H1 (cell line): ENCODE results near the gene HP1BP3. TPM values are rescaled to one million over a fixed set of nuclear protein-coding genes. Genes with fewer than 3 reads are reported as not detected.
A peak's percentile ranks its signal among the peaks of the same experiment; 100 is the strongest.

Experiments used
- CTCF ChIA-PET: fragments of 300-600 bp; sonication (Branson Sonifier 250); formaldehyde crosslinking; loops from one replicate; lab custom pipeline; 2021; ENCODE audit not compliant: partially characterized antibody; lab: Charles Lee
- POLR2A ChIA-PET: fragments of 300-600 bp; sonication (Branson Sonifier 250); formaldehyde crosslinking; loops from one replicate; lab custom pipeline; 2021; ENCODE audit warnings: inconsistent platforms; ENCODE audit not compliant: partially characterized antibody; lab: Charles Lee
- DNase-seq, 2 experiments: peaks; one replicate each; pipeline versions ENCODE4 v3.0.0 to v3.0.0-alpha.2; 2010 to 2022; ENCODE audit warnings: low spot score in 2 of 2, low read depth in 1 of 2, mixed read lengths in 1 of 2
- FAIRE-seq: peaks from 2 replicates; lab custom pipeline; 2011; peaks lifted over from hg19 to GRCh38; lab: Jason Lieb, UNC
- H2AFZ ChIP-seq: 2 replicates; pipeline ENCODE4 v1.8.1; 2012; ENCODE audit warnings: low read length, inconsistent platforms
- H2AK5ac ChIP-seq: 2 replicates; pipeline ENCODE4 v1.6.1; 2013; ENCODE audit warnings: low read depth, low read length
- H2BK120ac ChIP-seq: replicated peaks from 2 replicates; pipeline ENCODE3; 2013; ENCODE audit warnings: low read depth, low read length, inconsistent platforms
- H2BK12ac ChIP-seq: 2 replicates; pipeline ENCODE4 v1.6.1; 2013; ENCODE audit warnings: low read depth, low read length
- H2BK15ac ChIP-seq: 2 replicates; pipeline ENCODE4 v1.6.1; 2013; ENCODE audit warnings: low read length
- H2BK20ac ChIP-seq: 2 replicates; pipeline ENCODE4 v1.6.1; 2013; ENCODE audit warnings: low read length
- H2BK5ac ChIP-seq: 2 replicates; pipeline ENCODE4 v1.6.1; 2013; ENCODE audit warnings: low read depth, low read length
- H3K14ac ChIP-seq: 2 replicates; pipeline ENCODE4 v1.6.1; 2013; ENCODE audit warnings: inconsistent platforms; ENCODE audit not compliant: insufficient read length
- H3K18ac ChIP-seq: 2 replicates; pipeline ENCODE4 v1.6.1; 2013; ENCODE audit warnings: low read length; ENCODE audit errors: extremely low read depth
- H3K23ac ChIP-seq: 2 replicates; pipeline ENCODE4 v1.6.1; 2013; ENCODE audit warnings: inconsistent platforms; ENCODE audit not compliant: insufficient read length
- H3K23me2 ChIP-seq: 2 replicates; pipeline ENCODE4 v1.6.1; 2013; ENCODE audit warnings: low read depth, low read length
- H3K27ac ChIP-seq: 2 replicates; pipeline ENCODE4 v1.6.1; 2011; ENCODE audit warnings: low read depth, low read length, inconsistent platforms
- H3K27me3 ChIP-seq, 4 experiments: replicated peaks in 1 of 4; 1 replicate in 1 of 4; 2 replicates in 3 of 4; pipeline versions ENCODE4 v1.6.1 to v1.8.1; 2011 to 2013; ENCODE audit warnings: low read length in 3 of 4, mild to moderate bottlenecking in 3 of 4, inconsistent platforms in 2 of 4, mixed read lengths in 2 of 4, moderate library complexity in 1 of 4; ENCODE audit not compliant: control insufficient read depth in 3 of 4, insufficient read depth in 3 of 4; ENCODE audit errors: extremely low read depth in 1 of 4
- H3K36me3 ChIP-seq, 4 experiments: 2 replicates each; pipeline versions ENCODE4 v1.6.1 to v1.8.1; 2011 to 2013; ENCODE audit warnings: mild to moderate bottlenecking in 4 of 4, low read length in 3 of 4, moderate library complexity in 2 of 4, control low read depth in 1 of 4, inconsistent platforms in 1 of 4; ENCODE audit not compliant: insufficient read depth in 4 of 4, control insufficient read depth in 2 of 4
- H3K4ac ChIP-seq: replicated peaks from 2 replicates; pipeline ENCODE3; 2013; ENCODE audit warnings: low read length, low read depth, mixed read lengths, inconsistent platforms; ENCODE audit not compliant: insufficient read length
- H3K4me1 ChIP-seq, 4 experiments: replicated peaks in 1 of 4; 1 replicate in 1 of 4; 2 replicates in 3 of 4; pipeline versions ENCODE4 v1.6.1 to v1.8.1; 2011 to 2013; ENCODE audit warnings: low read length in 3 of 4, inconsistent platforms in 2 of 4, mixed read lengths in 1 of 4; ENCODE audit not compliant: insufficient read depth in 4 of 4, control insufficient read depth in 3 of 4
- H3K4me2 ChIP-seq, 2 experiments: 2 replicates each; pipeline versions ENCODE4 v1.6.1 to v1.8.1; 2011 to 2013; ENCODE audit warnings: low read depth in 2 of 2, low read length in 2 of 2, control low read depth in 1 of 2, inconsistent platforms in 1 of 2, mild to moderate bottlenecking in 1 of 2; ENCODE audit not compliant: insufficient read depth in 1 of 2
- H3K4me3 ChIP-seq, 4 experiments: fragments of 200-600, 300-600 bp in 1 of 4; sonication (generic), shearing (Covaris generic), sonication (Bioruptor Twin) in 1 of 4; 2 replicates each; pipeline versions ENCODE4 v1.5.1 to v1.8.1; 2011 to 2016; ENCODE audit warnings: low read length in 4 of 4, low read depth in 3 of 4, control low read depth in 2 of 4, inconsistent platforms in 2 of 4, mild to moderate bottlenecking in 2 of 4, mixed read lengths in 1 of 4, moderate library complexity in 1 of 4; ENCODE audit not compliant: insufficient read depth in 2 of 4; ENCODE audit errors: extremely low read depth in 1 of 4
- H3K56ac ChIP-seq: replicated peaks from 2 replicates; pipeline ENCODE3; 2013; ENCODE audit warnings: low read depth, mild to moderate bottlenecking, mixed read lengths, low read length, inconsistent platforms; ENCODE audit not compliant: insufficient read length
- H3K79me1 ChIP-seq: 2 replicates; pipeline ENCODE4 v1.6.1; 2013; ENCODE audit warnings: low read depth, low read length, control low read depth
- H3K79me2 ChIP-seq, 2 experiments: 2 replicates each; pipeline versions ENCODE4 v1.6.1 to v1.8.1; 2012 to 2013; ENCODE audit warnings: low read length in 2 of 2, mild to moderate bottlenecking in 2 of 2, inconsistent platforms in 1 of 2; ENCODE audit not compliant: insufficient read depth in 2 of 2, control insufficient read depth in 1 of 2
- H3K9ac ChIP-seq, 4 experiments: replicated peaks in 1 of 4; 1 replicate in 1 of 4; 2 replicates in 3 of 4; pipeline versions ENCODE4 v1.6.1 to v1.8.1; 2011 to 2013; ENCODE audit warnings: low read depth in 3 of 4, low read length in 3 of 4, control low read depth in 2 of 4, mild to moderate bottlenecking in 2 of 4, moderate library complexity in 2 of 4, inconsistent platforms in 1 of 4; ENCODE audit errors: extremely low read depth in 1 of 4
- H3K9me3 ChIP-seq, 2 experiments: 2 replicates each; pipeline versions ENCODE4 v1.6.1 to v1.8.1; 2012 to 2013; ENCODE audit warnings: mild to moderate bottlenecking in 2 of 2, moderate library complexity in 2 of 2, control low read depth in 1 of 2, inconsistent platforms in 1 of 2, low read depth in 1 of 2, low read length in 1 of 2, mixed read lengths in 1 of 2; ENCODE audit not compliant: insufficient read depth in 2 of 2
- H4K20me1 ChIP-seq, 2 experiments: replicated peaks in 1 of 2; 2 replicates each; pipeline versions ENCODE3 to v1.8.1; 2011 to 2013; ENCODE audit warnings: inconsistent platforms in 2 of 2, low read length in 2 of 2, mild to moderate bottlenecking in 1 of 2; ENCODE audit not compliant: insufficient read depth in 2 of 2, control insufficient read depth in 1 of 2
- H4K5ac ChIP-seq: 2 replicates; pipeline ENCODE4 v1.6.1; 2013; ENCODE audit warnings: low read length, low read depth, mixed read lengths, inconsistent platforms; ENCODE audit not compliant: insufficient read length
- H4K8ac ChIP-seq: 2 replicates; pipeline ENCODE4 v1.8.0; 2013; ENCODE audit warnings: mild to moderate bottlenecking, moderate library complexity, low read length, inconsistent platforms; ENCODE audit not compliant: insufficient read depth; ENCODE audit errors: extremely low read depth
- H4K91ac ChIP-seq: replicated peaks from 2 replicates; pipeline ENCODE3; 2013; ENCODE audit warnings: low read length, mixed read lengths, inconsistent platforms; ENCODE audit not compliant: insufficient read length
- BRCA1 ChIP-seq: IDR thresholded peaks from 2 replicates; pipeline ENCODE4 v1.6.1; 2012; ENCODE audit warnings: low read depth, low read length, improper control_type of control experiment
- CHD1 ChIP-seq: IDR thresholded peaks from 2 replicates; pipeline ENCODE4 v1.6.1; 2012; ENCODE audit warnings: low read depth, low read length, improper control_type of control experiment
- CHD2 ChIP-seq: IDR thresholded peaks from 2 replicates; pipeline ENCODE4 v1.6.1; 2012; ENCODE audit warnings: low read length, improper control_type of control experiment
- CTBP2 ChIP-seq: IDR thresholded peaks from 2 replicates; pipeline ENCODE4 v1.7.0; 2011; ENCODE audit warnings: borderline replicate concordance, mild to moderate bottlenecking, moderate library complexity, mixed read lengths, low read length; ENCODE audit not compliant: insufficient read depth, insufficient read length
- GTF2F1 ChIP-seq: IDR thresholded peaks from 2 replicates; pipeline ENCODE4 v1.6.1; 2012; ENCODE audit warnings: low read depth, low read length, improper control_type of control experiment, borderline replicate concordance
- POLR2AphosphoS5 ChIP-seq: IDR thresholded peaks from 2 replicates; pipeline ENCODE4 v1.6.1; 2011; ENCODE audit warnings: low read depth, low read length
- SIN3A ChIP-seq, 2 experiments: IDR thresholded peaks in 1 of 2; conservative IDR thresholded peaks in 1 of 2; 2 replicates each; pipeline ENCODE4 v1.6.1; 2011 to 2012; ENCODE audit warnings: low read length in 2 of 2, improper control_type of control experiment in 1 of 2, low read depth in 1 of 2, mild to moderate bottlenecking in 1 of 2
- SRF ChIP-seq: IDR thresholded peaks from 2 replicates; pipeline ENCODE4 v1.6.1; 2011; ENCODE audit warnings: mild to moderate bottlenecking, low read depth, low read length, moderate library complexity
- TCF12 ChIP-seq: IDR thresholded peaks from 2 replicates; pipeline ENCODE4 v1.6.1; 2011; ENCODE audit warnings: low read depth, mild to moderate bottlenecking, low read length
- WGBS, 2 experiments: shearing (Covaris generic) in 1 of 2; methylation state at CpG; one replicate each; pipeline versions ENCODE4 v1.1.6 to v1.1.7; 2013 to 2015; ENCODE audit warnings: low lambda C conversion rate in 2 of 2, mixed read lengths in 2 of 2, inconsistent platforms in 1 of 2, low coverage in 1 of 2, missing lambda C conversion rate in 1 of 2; ENCODE audit not compliant: insufficient replicate concordance in 2 of 2, insufficient coverage in 1 of 2, insufficient read length in 1 of 2; ENCODE audit errors: extremely low coverage in 1 of 2, missing lambda C conversion rate in 1 of 2; 5-methylcytosine and 5-hydroxymethylcytosine counted together
- polyA plus RNA-seq, 7 experiments: library from polyadenylated mRNA; depleted of rRNA in 3 of 7; stranded (reverse) in 5 of 7; unstranded in 2 of 7; fragments of >200 nt in 5 of 7; fragments of 200-250 nt in 2 of 7; gene quantifications; 1 replicate in 5 of 7; 2 replicates in 1 of 7; 4 replicates in 1 of 7; pipeline versions ENCODE4 v1.2.1 to v1.2.3, GENCODE V29; 2011 to 2013; ENCODE audit warnings: missing spikeins in 2 of 7, mixed read lengths in 2 of 7
- total RNA-seq: library from RNA; stranded (reverse); fragmentation: NEBNext Ultra II Directional; extraction: Animal tissue kit (Norgen Biotek cat#: 25700); gene quantifications from 2 replicates; pipeline ENCODE4 v1.2.1, GENCODE V29; 2021
- TF ChIP-seq, protein P1 (sequence below): IDR thresholded peaks from 2 replicates; pipeline ENCODE4 v1.6.1; 2011; ENCODE audit warnings: low read length, improper control_type of control experiment

Gene HP1BP3
- total and polyA plus RNA-seq, 2 of the 8 experiments (the other 6 are each of a cell fraction or from before 2014, with no cell fraction given) = 47.4 to 125 TPM

DNA sequence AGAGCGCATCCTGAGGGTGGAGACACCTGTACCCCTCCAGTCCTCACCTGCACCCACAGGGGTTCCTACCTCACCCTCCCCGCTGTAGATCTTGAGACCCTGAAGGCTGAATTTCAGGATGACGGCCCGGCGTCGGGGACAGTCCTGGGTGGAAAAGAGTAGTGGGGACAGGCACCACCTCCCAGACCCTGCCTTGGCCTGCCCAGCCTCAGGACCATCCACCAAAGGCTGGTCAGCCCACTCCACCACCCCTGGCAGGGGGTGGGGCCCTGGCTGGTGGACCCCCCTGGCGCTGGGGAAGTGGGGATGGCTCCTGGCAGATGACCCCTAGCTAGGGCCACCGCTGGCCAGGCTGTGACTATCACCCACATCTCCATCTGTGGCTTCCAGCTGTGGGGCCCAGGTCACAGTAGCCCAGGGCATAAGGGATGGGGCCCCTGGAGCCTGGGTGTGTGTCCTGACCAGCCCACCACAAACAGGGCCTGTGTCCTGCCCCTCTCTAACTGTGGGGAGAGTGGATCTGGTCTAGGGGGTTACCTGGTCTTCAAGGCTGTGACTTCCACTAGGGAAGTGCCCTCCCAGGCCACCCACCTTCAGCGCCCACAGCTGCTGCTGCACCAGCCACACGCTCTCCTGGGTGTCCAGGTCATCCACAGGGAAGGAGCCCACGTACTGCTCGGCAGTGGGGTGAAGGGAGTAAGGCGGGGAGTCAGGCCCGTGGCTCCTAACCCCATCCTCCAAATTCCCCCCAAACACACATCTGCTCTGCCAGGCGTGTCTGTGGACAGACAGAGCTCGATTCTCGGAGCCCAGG lies 60.0 kb downstream of the HP1BP3 start:
- Histone ChIP-seq H2AK5ac (peak overlapping the region; percentile 56; the same call in 1 of the 2 replicates), H2BK15ac (peak overlapping the region; percentile 95; the same call in 1 of the 2 replicates), H2BK12ac (peak overlapping the region; percentile 89; the same call in 1 of the 2 replicates), H3K4me1 (peaks cover 0 to 39% (median 32%) of the 10 kb centered on the region in 4 experiments; a peak in 6 of 7 replicates), H2BK120ac (peak overlapping the region; percentile 13), H3K56ac (no peak overlapping the region), H3K27ac (no peak overlapping the region), H2BK20ac (0 out of 2 replicates have a peak overlapping the region, but pooled peaks have one; percentile 72), H3K9ac (no peak overlapping the region), H3K27me3 (peaks cover 2 to 13% (median 10%) of the 10 kb centered on the region in 4 experiments), H2AFZ (no peak overlapping the region), H3K23me2 (peaks cover 3% of the 10 kb centered on the region; the same call in 1 of the 2 replicates), H4K20me1 (peaks cover 0 to 3% of the 10 kb centered on the region in 2 experiments), H3K14ac (no peak overlapping the region), H4K8ac (peak overlapping the region; percentile 78; the same call in 1 of the 2 replicates), H4K5ac (peak overlapping the region; percentile 69), H3K36me3 (no peaks in the 10 kb centered on the region), H3K4me2 (peak overlapping the region; percentile 51 to 63), H2BK5ac (peak overlapping the region; percentile 78; the same call in 1 of the 2 replicates), H3K9me3 (no peaks in the 10 kb centered on the region), H3K4me3 (peak overlapping the region in 1 of 4 experiments; percentile 34; a peak in 1 of 8 replicates), H3K79me2 (no peaks in the 10 kb centered on the region; a peak in 1 of 4 replicates), H3K23ac (no peak overlapping the region), H4K91ac (peak overlapping the region; percentile 98), H3K18ac (peak overlapping the region; percentile 81), H3K79me1 (no peaks in the 10 kb centered on the region), H3K4ac (peak overlapping the region; percentile 75)
- no peak for FAIRE-seq
- ChIA-PET CTCF (interaction anchor here (0.7 to 8.9 kb wide), 9 partner anchors 9 to 179 kb away, joined by 3 to 82 read pairs (median 4); partner anchors contain the start of gene KIF17), POLR2A (interaction anchor here (0.7 to 7.8 kb wide), 7 partner anchors 11 to 67 kb away, joined by 3 to 68 read pairs (median 4); partner anchors contain the start of gene KIF17)
- DNase-seq = no peak
- 90% methylated on average over 17 of the region's 17 CpGs; no CpG with 5 or more reads in 1 of the 2 experiments for WGBS, 2 experiments
- TF ChIP-seq CHD1 = no peak
- no peak for TF ChIP-seq BRCA1
- TF ChIP-seq SIN3A (conservative IDR thresholded peaks at IDR 0.05 in 1 of 2, IDR thresholded peaks at IDR 0.05 in 1 of 2; ENCODE audit: low read depth in 1 of 2, low read length in 2 of 2) = no peak
- no peak for TF ChIP-seq SRF
- TF ChIP-seq CTBP2 = no peak
- TF ChIP-seq CHD2 = no peak
- no peak for TF ChIP-seq TCF12
- TF ChIP-seq, protein P1, sequence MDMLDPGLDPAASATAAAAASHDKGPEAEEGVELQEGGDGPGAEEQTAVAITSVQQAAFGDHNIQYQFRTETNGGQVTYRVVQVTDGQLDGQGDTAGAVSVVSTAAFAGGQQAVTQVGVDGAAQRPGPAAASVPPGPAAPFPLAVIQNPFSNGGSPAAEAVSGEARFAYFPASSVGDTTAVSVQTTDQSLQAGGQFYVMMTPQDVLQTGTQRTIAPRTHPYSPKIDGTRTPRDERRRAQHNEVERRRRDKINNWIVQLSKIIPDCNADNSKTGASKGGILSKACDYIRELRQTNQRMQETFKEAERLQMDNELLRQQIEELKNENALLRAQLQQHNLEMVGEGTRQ = no peak
- no peak for TF ChIP-seq GTF2F1
- TF ChIP-seq POLR2AphosphoS5 = no peak
